GM12892 (cell line): ENCODE results near the gene BCL11A.

Experiments
- POLR2A ChIP-seq: IDR thresholded peaks from 2 replicates; pipeline ENCODE4 v1.6.1; 2011; ENCODE audit warnings: low read depth, low read length, control low read depth
- POLR2AphosphoS5 ChIP-seq: IDR thresholded peaks from 2 replicates; pipeline ENCODE4 v1.6.1; 2011; ENCODE audit warnings: low read depth, low read length, control low read depth

GRCh38 chr2:60470340-60470739 is 83.1 kb downstream of the BCL11A start:
- TF ChIP-seq POLR2A (no peak), POLR2AphosphoS5 (no peak)
